PFSK-1 (cell line): ENCODE data around the gene UBE2O.

Source experiments
- FOXP2 ChIP-seq: optimal IDR thresholded peaks from 2 replicates; pipeline ENCODE3; 2011; ENCODE audit warnings: borderline replicate concordance, control low read depth, inconsistent platforms; ENCODE audit not compliant: insufficient read depth; ENCODE audit errors: extremely low read length, extremely low read depth
- POLR2AphosphoS5 ChIP-seq: IDR thresholded peaks from 2 replicates; pipeline ENCODE4 v1.6.1; 2012; ENCODE audit warnings: low read depth, mild to moderate bottlenecking, control low read depth, low read length, moderate library complexity
- SIN3A ChIP-seq: IDR thresholded peaks from 2 replicates; pipeline ENCODE4 v1.6.1; 2012; ENCODE audit warnings: mild to moderate bottlenecking, low read length, moderate library complexity, borderline replicate concordance; ENCODE audit not compliant: insufficient read depth
- TAF1 ChIP-seq: IDR thresholded peaks from 2 replicates; pipeline ENCODE4 v1.6.1; 2012; ENCODE audit warnings: low read length, control low read depth, borderline replicate concordance; ENCODE audit not compliant: insufficient read depth
- TF ChIP-seq, protein P1 (sequence below), 2 experiments: IDR thresholded peaks; 2 replicates each; pipeline versions ENCODE4 v1.6.1 to v1.8.0; 2011 to 2012; ENCODE audit warnings: low read depth in 2 of 2, low read length in 2 of 2, control low read depth in 1 of 2, inconsistent platforms in 1 of 2, mild to moderate bottlenecking in 1 of 2, moderate library complexity in 1 of 2; ENCODE audit not compliant: insufficient read depth in 1 of 2

UBE2O gene

DNA sequence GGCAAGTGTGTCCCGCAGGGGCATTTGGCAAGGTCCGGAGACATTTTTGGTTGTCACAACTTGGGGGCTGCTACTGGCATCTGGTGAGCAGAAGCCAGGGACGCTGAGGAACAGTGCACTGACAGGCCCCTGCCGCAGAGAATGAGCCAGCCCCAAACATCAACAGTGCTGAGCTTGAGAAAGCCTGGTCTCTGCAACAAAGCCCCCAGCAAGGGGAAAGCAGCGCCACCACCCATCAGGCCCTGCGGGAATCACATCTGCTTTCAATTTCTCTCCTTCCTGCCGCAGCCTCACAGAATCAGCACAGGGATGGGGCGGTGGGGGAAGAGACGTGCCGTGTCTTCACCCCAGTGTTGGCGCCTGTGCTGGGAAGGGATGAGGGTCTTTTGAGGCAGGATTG lies 84.4 kb downstream of the UBE2O start:
- TF ChIP-seq TAF1 (no peak), FOXP2 (peak; percentile 42)
- TF ChIP-seq, protein P1, sequence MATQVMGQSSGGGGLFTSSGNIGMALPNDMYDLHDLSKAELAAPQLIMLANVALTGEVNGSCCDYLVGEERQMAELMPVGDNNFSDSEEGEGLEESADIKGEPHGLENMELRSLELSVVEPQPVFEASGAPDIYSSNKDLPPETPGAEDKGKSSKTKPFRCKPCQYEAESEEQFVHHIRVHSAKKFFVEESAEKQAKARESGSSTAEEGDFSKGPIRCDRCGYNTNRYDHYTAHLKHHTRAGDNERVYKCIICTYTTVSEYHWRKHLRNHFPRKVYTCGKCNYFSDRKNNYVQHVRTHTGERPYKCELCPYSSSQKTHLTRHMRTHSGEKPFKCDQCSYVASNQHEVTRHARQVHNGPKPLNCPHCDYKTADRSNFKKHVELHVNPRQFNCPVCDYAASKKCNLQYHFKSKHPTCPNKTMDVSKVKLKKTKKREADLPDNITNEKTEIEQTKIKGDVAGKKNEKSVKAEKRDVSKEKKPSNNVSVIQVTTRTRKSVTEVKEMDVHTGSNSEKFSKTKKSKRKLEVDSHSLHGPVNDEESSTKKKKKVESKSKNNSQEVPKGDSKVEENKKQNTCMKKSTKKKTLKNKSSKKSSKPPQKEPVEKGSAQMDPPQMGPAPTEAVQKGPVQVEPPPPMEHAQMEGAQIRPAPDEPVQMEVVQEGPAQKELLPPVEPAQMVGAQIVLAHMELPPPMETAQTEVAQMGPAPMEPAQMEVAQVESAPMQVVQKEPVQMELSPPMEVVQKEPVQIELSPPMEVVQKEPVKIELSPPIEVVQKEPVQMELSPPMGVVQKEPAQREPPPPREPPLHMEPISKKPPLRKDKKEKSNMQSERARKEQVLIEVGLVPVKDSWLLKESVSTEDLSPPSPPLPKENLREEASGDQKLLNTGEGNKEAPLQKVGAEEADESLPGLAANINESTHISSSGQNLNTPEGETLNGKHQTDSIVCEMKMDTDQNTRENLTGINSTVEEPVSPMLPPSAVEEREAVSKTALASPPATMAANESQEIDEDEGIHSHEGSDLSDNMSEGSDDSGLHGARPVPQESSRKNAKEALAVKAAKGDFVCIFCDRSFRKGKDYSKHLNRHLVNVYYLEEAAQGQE (IDR thresholded peaks at IDR 0.05; ENCODE audit: insufficient read depth in 1 of 2, low read depth in 2 of 2, low read length in 2 of 2), result peak; percentile 19 to 41; a peak in 1 of 4 replicates

DNA sequence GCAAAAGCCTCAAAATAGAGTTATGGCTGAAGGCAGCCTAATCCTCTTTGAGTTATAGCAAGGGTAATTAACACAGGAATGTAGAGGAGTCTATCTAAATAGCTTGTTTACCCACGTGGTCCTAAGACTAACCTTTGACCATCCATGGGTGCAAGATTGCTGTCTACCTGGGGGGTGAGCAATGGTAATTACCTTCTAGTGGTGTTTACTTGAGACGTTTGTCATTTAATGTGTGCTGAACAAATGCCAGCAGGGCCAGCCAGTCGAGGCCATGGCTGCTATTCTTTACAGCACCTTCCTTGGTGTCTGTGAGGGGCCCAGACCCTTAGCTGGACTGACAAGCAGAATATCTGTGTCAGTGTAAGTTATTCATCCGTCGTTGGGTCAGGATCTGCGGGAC lies 85.3 kb downstream of the UBE2O start:
- TF ChIP-seq TAF1, result no peak
- TF ChIP-seq, protein P1 (IDR thresholded peaks at IDR 0.05; ENCODE audit: insufficient read depth in 1 of 2, low read depth in 2 of 2, low read length in 2 of 2), result no peak
- TF ChIP-seq SIN3A, result no peak
- no peak for TF ChIP-seq POLR2AphosphoS5
- no peak for TF ChIP-seq FOXP2

DNA sequence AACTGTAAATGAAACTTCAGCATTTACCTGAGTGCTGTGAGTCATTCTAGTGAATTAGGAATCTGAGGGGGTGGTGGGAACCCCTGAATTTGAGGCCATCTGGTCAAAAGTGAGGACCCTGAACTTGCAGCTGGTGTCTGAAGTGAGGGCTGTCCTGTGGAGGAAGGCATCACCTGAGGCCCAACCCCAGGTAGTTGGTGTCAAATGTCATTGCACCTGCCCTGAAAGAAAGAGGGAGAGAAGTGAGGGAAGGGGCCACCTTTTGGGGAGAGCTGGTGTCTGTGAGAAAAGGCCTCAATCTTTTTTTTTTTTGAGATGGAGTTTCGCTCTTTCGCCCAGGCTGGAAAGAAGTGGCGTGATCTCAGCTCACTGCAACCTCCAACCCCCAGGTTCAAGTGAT lies 86.7 kb downstream of the UBE2O start:
- TF ChIP-seq TAF1 (no peak), SIN3A (no peak), FOXP2 (no peak), POLR2AphosphoS5 (no peak)
- TF ChIP-seq, protein P1 (IDR thresholded peaks at IDR 0.05; ENCODE audit: insufficient read depth in 1 of 2, low read depth in 2 of 2, low read length in 2 of 2), result no peak

DNA sequence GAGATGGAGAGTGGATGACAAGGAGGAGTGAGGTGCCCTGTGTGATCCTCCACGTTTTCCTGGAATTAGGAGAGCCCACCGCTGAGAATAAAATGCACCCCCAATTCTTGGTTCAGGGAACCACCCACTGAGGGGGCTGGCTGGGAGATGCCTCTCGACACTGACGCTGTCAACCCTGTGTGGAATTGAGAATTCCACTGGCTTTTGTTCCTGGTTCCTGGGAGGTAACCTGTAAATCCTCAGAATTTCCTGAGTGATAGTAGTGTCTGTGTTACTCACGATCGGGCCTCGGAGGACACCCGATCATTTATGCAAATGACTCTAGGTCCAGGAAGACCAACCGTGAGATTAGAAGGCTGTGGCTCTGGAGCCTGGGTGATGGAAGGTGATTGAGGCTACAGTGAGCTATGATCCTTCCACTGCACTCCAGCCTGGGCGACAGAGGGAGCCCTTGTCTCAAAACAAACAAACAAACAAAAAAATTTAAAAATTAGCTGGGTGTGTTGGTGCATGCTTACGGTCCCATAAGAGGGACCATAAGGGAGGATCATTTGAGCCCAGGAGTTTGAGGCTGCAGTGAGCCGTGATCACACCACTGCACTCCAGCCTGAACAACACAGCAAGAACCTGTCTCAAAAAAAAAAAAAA lies 87.6 kb downstream of the UBE2O start:
- no peak for TF ChIP-seq TAF1
- no peak for TF ChIP-seq SIN3A
- no peak for TF ChIP-seq POLR2AphosphoS5
- TF ChIP-seq, protein P1 (IDR thresholded peaks at IDR 0.05; ENCODE audit: insufficient read depth in 1 of 2, low read depth in 2 of 2, low read length in 2 of 2), result no peak
- no peak for TF ChIP-seq FOXP2
